Measurements from ENCODE around the gene NSMCE4A. TPM values are rescaled to one million over a fixed set of nuclear protein-coding genes. Genes with fewer than 3 reads are reported as not detected.

Gene NSMCE4A
- total RNA-seq, 6 experiments from 2014 or later: 17.0 to 46.5 (median 30.6) TPM

DNA sequence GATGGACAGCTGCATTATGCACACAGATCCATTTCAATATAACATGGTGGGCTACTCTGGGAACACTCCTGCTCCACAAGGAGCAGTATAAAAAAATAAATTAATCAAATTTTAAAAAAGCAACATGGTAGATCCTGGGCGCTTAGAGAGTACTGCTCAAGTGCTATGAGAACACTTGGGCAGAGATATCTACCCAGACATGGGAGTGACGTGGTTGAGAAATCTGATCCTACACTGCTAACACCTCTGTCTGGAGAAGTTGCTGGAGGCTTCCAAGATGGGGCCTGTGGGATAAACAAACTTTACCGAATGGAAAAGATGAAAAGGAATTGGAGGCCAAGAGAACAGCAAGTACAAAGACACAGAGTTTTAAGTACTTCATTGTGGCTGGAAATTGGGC, 9.0 kb downstream of the NSMCE4A start:
- intact Hi-C loops (cut with DNase I): no loop called here
- 92% methylated on average over 3 of the region's 3 CpGs for WGBS (ENCODE audit: insufficient coverage, low coverage, low lambda C conversion rate, missing lambda C conversion rate)

DNA sequence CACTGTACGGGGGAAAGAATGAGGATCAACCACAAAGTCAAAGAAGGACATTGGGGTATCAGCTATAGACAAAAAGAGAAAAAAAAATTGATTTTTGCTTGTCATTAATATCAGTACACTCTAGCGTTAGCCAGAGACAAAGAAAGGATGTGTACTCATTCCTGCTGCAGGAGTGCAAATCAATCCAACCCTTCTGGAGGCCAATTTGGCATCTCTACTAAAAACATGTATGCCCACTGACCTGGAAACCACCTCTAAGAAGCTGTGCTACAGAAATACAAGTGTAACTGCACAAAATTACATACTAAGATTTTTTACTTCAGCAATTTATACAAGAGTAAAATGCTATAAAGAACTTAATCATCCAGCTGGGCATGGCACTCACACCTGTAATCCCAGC, 13.6 kb downstream of the NSMCE4A start:
- intact Hi-C loops (cut with DNase I): no loop called here
- H3K27me3 ChIP-seq: no peaks in the 10 kb centered on the region
- H3K9me3 ChIP-seq: no peaks in the 10 kb centered on the region
- WGBS (ENCODE audit: insufficient coverage, low coverage, low lambda C conversion rate, missing lambda C conversion rate): 74% methylated on average over 2 of the region's 2 CpGs
- H3K4me3 ChIP-seq: no peak overlapping the region
- DNase-seq: no peak
- no peak for TF ChIP-seq POLR2A (IDR thresholded peaks at IDR 0.05)
- TF ChIP-seq, protein P1, sequence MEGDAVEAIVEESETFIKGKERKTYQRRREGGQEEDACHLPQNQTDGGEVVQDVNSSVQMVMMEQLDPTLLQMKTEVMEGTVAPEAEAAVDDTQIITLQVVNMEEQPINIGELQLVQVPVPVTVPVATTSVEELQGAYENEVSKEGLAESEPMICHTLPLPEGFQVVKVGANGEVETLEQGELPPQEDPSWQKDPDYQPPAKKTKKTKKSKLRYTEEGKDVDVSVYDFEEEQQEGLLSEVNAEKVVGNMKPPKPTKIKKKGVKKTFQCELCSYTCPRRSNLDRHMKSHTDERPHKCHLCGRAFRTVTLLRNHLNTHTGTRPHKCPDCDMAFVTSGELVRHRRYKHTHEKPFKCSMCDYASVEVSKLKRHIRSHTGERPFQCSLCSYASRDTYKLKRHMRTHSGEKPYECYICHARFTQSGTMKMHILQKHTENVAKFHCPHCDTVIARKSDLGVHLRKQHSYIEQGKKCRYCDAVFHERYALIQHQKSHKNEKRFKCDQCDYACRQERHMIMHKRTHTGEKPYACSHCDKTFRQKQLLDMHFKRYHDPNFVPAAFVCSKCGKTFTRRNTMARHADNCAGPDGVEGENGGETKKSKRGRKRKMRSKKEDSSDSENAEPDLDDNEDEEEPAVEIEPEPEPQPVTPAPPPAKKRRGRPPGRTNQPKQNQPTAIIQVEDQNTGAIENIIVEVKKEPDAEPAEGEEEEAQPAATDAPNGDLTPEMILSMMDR (IDR thresholded peaks at IDR 0.05): no peak
- no peak overlapping the region for H3K27ac ChIP-seq
- H3K4me1 ChIP-seq: no peaks in the 10 kb centered on the region
- ATAC-seq: peak in 1 of 4 donors; percentile 41
- peaks cover 0 to 55% (median 14%) of the 10 kb centered on the region in 4 donors for H3K36me3 ChIP-seq

More for the DNA sequence above, 9.0 kb downstream of the NSMCE4A start:
- ATAC-seq (no peak), DNase-seq (no peak)
- Histone ChIP-seq H3K4me3 (no peak overlapping the region), H3K27ac (no peak overlapping the region), H3K9me3 (no peaks in the 10 kb centered on the region), H3K36me3 (peaks cover 0 to 50% (median 21%) of the 10 kb centered on the region in 4 donors), H3K27me3 (no peaks in the 10 kb centered on the region), H3K4me1 (peaks cover 0 to 16% (median 6%) of the 10 kb centered on the region in 4 donors)
- no peak for TF ChIP-seq POLR2A (IDR thresholded peaks at IDR 0.05)

DNA sequence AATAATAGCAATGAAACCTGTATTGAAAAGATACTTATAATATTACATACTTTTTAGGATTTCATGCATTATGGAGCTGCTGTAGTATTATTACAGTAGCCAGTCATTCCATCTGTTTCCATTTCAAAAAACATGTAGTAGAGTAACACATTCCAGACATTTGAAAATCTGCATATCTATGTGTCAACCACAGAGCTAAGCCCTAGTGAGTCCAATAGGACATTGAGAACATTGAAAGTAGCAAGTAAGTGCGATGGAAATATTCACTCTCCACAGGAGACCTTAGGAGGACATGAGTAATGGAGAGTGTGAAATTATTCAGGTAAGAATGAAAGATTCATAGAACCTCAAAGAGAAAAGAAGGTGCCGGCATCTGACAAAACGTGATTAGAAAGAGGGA, 15.3 kb downstream of the NSMCE4A start:
- no peak overlapping the region for H3K27ac ChIP-seq
- intact Hi-C loops (cut with DNase I): no loop called here
- ATAC-seq (no peak), DNase-seq (no peak)
- H3K4me1 ChIP-seq: no peaks in the 10 kb centered on the region
- H3K36me3 ChIP-seq: peaks cover 0 to 38% (median 7%) of the 10 kb centered on the region in 4 donors
- H3K27me3 ChIP-seq: no peaks in the 10 kb centered on the region
- TF ChIP-seq, protein P1 (IDR thresholded peaks at IDR 0.05): no peak
- TF ChIP-seq POLR2A (IDR thresholded peaks at IDR 0.05): no peak
- 90% methylated on average over 3 of the region's 3 CpGs for WGBS (ENCODE audit: insufficient coverage, low coverage, low lambda C conversion rate, missing lambda C conversion rate)
- no peaks in the 10 kb centered on the region for H3K9me3 ChIP-seq
- H3K4me3 ChIP-seq: no peak overlapping the region

DNA sequence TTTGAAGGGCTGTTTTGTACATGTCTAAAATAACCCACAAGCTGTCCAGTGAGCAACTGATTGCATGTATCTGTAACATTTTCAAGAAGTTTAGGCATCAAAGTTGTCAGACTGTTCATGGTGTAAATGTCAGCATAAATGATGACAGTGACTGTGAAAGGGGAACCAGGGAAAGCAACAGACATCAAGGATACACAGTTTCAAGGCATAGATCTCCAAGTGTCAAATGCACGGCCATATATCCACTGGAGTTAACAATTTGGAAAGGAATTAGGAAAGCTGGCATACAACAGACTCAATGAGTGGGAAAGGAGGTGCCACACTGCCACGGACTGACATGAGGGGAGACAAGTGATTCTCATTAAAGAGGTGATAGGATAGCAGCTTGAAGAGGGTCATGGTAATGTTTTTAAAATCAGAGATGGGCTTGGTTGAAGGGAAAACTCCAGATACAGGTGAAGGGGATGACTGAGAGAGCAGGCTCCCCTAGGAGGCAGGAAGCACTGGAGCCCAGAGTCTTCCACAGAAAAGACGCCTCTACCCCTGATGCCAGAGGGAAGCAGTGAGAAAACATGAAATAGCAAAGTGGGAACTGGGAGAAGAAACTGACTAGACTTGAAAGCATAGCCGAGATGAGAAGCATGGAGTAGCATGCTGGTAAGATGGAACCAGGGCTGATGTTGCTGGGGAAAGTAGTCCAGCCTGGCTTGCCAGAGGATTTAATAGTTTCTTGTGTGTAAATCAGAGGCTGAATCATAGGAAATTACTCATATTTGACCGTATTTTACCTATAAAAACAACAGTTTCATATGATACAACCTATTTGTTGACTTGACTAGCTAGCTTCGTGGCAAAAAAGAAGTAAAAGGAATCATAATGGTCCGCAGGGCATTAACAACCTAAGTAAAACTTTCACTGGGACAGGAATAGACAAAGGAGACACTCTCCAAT, 18.6 kb downstream of the NSMCE4A start:
- Histone ChIP-seq H3K9me3 (no peaks in the 10 kb centered on the region), H3K27ac (no peak overlapping the region), H3K27me3 (no peaks in the 10 kb centered on the region), H3K4me1 (no peaks in the 10 kb centered on the region), H3K4me3 (no peak overlapping the region), H3K36me3 (peaks cover 0 to 37% (median 7%) of the 10 kb centered on the region in 4 donors)
- TF ChIP-seq, protein P1 (IDR thresholded peaks at IDR 0.05): no peak
- TF ChIP-seq POLR2A (IDR thresholded peaks at IDR 0.05): no peak
- intact Hi-C loops (cut with DNase I): no loop called here
- ATAC-seq (no peak), DNase-seq (no peak)
- WGBS (ENCODE audit: insufficient coverage, low coverage, low lambda C conversion rate, missing lambda C conversion rate): 79% methylated on average over 7 of the region's 7 CpGs

DNA sequence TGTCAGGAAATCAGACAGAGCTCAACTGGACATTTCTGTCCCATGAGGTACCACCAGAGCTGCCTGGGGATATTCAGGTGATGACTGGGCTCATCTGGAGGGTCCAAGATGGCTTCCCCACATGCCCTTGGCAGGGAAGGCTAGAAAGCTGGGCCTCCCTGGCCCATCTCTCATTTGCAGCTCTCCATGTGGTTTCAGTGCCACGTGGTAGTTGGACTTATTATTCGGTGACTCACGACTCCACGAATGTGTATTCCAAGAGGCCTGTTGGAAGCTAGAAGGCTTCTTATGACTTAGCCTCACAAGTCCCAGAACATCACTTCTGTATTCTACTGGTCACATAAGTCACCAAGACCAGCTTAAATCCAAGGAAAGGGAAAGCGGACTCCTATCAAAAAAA, 22.8 kb downstream of the NSMCE4A start:
- H3K4me1 ChIP-seq: no peaks in the 10 kb centered on the region
- no peak overlapping the region for H3K27ac ChIP-seq
- 80% methylated on average over 4 of the region's 5 CpGs for WGBS (ENCODE audit: insufficient coverage, low coverage, low lambda C conversion rate, missing lambda C conversion rate)
- no peaks in the 10 kb centered on the region for H3K27me3 ChIP-seq
- no peak overlapping the region for H3K4me3 ChIP-seq
- H3K36me3 ChIP-seq: peaks cover 0 to 8% (median 4%) of the 10 kb centered on the region in 4 donors
- H3K9me3 ChIP-seq: no peaks in the 10 kb centered on the region
- intact Hi-C loops (cut with DNase I): no loop called here
- ATAC-seq (no peak), DNase-seq (no peak)
- TF ChIP-seq, protein P1 (IDR thresholded peaks at IDR 0.05): no peak
- no peak for TF ChIP-seq POLR2A (IDR thresholded peaks at IDR 0.05)
